ENCODE results near the gene ATP7B. TPM values are rescaled to one million over a fixed set of nuclear protein-coding genes. Genes with fewer than 3 reads are reported as not detected.

Gene ATP7B
- total RNA-seq, 1 donor from 2014 or later: 12.3 TPM

DNA sequence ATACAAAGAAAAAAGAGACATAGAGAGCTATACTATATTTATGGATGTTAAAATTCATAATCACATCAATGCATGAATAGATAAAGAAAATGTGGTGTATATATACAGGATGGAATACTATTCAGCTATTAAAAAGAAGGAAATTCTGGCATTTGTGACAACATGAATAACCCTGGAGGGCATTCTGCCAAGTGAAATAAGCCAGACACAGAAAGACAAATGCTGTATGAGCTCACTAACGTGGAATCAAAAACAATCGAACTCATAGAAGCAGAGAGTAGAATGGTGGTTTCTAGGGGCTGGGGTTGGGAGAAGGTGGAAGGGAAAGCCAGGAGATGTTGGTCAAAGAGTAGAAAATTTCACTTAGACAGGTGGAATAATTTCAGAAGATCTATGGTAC lies 37.3 kb upstream of the ATP7B start:
- Histone ChIP-seq H4K20me1 (ENCODE audit: insufficient read depth, low read length) (no peaks in the 10 kb centered on the region), H3K27me3 (ENCODE audit: insufficient read depth, low read length) (no peaks in the 10 kb centered on the region), H3K27ac (ENCODE audit: low read depth, low read length) (no peak overlapping the region), H2AFZ (ENCODE audit: low read depth, low read length) (no peak overlapping the region), H3K79me2 (ENCODE audit: insufficient read depth, low read length) (no peaks in the 10 kb centered on the region), H3K36me3 (ENCODE audit: insufficient read depth, low read length) (no peaks in the 10 kb centered on the region), H3K9ac (ENCODE audit: low read length) (no peak overlapping the region), H3K4me2 (ENCODE audit: low read length) (no peak overlapping the region), H3K4me3 (ENCODE audit: insufficient read depth, low read depth, low read length) (no peak overlapping the region), H3K4me1 (ENCODE audit: insufficient read depth, low read length) (no peaks in the 10 kb centered on the region), H3K9me3 (ENCODE audit: insufficient read depth, low read depth, low read length) (no peaks in the 10 kb centered on the region)
- no peaks in the 10 kb centered on the region for H3K4me1 Mint-ChIP-seq (ENCODE audit: low read depth, unreplicated experiment)
- TF ChIP-seq, protein P1, sequence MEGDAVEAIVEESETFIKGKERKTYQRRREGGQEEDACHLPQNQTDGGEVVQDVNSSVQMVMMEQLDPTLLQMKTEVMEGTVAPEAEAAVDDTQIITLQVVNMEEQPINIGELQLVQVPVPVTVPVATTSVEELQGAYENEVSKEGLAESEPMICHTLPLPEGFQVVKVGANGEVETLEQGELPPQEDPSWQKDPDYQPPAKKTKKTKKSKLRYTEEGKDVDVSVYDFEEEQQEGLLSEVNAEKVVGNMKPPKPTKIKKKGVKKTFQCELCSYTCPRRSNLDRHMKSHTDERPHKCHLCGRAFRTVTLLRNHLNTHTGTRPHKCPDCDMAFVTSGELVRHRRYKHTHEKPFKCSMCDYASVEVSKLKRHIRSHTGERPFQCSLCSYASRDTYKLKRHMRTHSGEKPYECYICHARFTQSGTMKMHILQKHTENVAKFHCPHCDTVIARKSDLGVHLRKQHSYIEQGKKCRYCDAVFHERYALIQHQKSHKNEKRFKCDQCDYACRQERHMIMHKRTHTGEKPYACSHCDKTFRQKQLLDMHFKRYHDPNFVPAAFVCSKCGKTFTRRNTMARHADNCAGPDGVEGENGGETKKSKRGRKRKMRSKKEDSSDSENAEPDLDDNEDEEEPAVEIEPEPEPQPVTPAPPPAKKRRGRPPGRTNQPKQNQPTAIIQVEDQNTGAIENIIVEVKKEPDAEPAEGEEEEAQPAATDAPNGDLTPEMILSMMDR (IDR thresholded peaks at IDR 0.05; ENCODE audit: insufficient read depth, low read depth, low read length): no peak
- no peak for TF ChIP-seq EZH2 (IDR thresholded peaks at IDR 0.05; ENCODE audit: insufficient read depth, low read length)
- no peak for FAIRE-seq
- no peak overlapping the region for H3K4me3 Mint-ChIP-seq (ENCODE audit: unreplicated experiment)
- H3K27me3 Mint-ChIP-seq (ENCODE audit: low read depth, unreplicated experiment): no peaks in the 10 kb centered on the region
- H3K9me3 Mint-ChIP-seq (ENCODE audit: unreplicated experiment): peaks cover 3% of the 10 kb centered on the region
- DNase-seq (ENCODE audit: low read depth): no peak
- H3K36me3 Mint-ChIP-seq (ENCODE audit: low read depth, unreplicated experiment): no peaks in the 10 kb centered on the region
- H3K27ac Mint-ChIP-seq (ENCODE audit: unreplicated experiment): no peak overlapping the region

DNA sequence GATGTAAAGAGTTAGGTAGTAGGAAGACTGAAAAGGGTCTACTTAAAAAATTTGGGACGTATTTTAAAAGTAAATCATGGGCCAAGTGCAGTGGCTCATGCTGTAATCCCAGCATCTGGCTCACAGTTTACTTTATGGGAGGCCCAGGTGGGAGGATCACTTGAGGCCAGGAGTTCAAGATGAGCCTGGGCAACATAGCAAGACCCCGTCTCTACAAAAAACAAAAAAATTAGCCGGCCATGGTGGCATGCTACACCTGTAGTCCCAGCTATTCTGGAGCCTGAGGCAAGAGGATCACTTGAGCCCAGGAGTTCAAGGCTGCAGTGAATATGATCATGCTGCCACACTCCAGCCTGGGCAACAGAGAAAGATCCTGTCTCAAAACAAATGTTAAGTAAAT lies 36.2 kb upstream of the ATP7B start:
- H3K4me2 ChIP-seq (ENCODE audit: low read length): no peak overlapping the region
- Mint-ChIP-seq H3K4me3 (ENCODE audit: unreplicated experiment) (no peak overlapping the region), H3K27ac (ENCODE audit: unreplicated experiment) (no peak overlapping the region), H3K27me3 (ENCODE audit: low read depth, unreplicated experiment) (no peaks in the 10 kb centered on the region), H3K36me3 (ENCODE audit: low read depth, unreplicated experiment) (no peaks in the 10 kb centered on the region), H3K4me1 (ENCODE audit: low read depth, unreplicated experiment) (no peaks in the 10 kb centered on the region), H3K9me3 (ENCODE audit: unreplicated experiment) (peaks cover 3% of the 10 kb centered on the region)
- no peak overlapping the region for H3K4me3 ChIP-seq (ENCODE audit: insufficient read depth, low read depth, low read length)
- no peaks in the 10 kb centered on the region for H4K20me1 ChIP-seq (ENCODE audit: insufficient read depth, low read length)
- FAIRE-seq (no peak), DNase-seq (ENCODE audit: low read depth) (no peak)
- no peak overlapping the region for H3K9ac ChIP-seq (ENCODE audit: low read length)
- no peaks in the 10 kb centered on the region for H3K36me3 ChIP-seq (ENCODE audit: insufficient read depth, low read length)
- no peaks in the 10 kb centered on the region for H3K27me3 ChIP-seq (ENCODE audit: insufficient read depth, low read length)
- no peaks in the 10 kb centered on the region for H3K4me1 ChIP-seq (ENCODE audit: insufficient read depth, low read length)
- no peaks in the 10 kb centered on the region for H3K9me3 ChIP-seq (ENCODE audit: insufficient read depth, low read depth, low read length)
- no peak for TF ChIP-seq EZH2 (IDR thresholded peaks at IDR 0.05; ENCODE audit: insufficient read depth, low read length)
- TF ChIP-seq, protein P1 (IDR thresholded peaks at IDR 0.05; ENCODE audit: insufficient read depth, low read depth, low read length): no peak
- H3K27ac ChIP-seq (ENCODE audit: low read depth, low read length): no peak overlapping the region
- no peak overlapping the region for H2AFZ ChIP-seq (ENCODE audit: low read depth, low read length)
- H3K79me2 ChIP-seq (ENCODE audit: insufficient read depth, low read length): no peaks in the 10 kb centered on the region

GRCh38 chr13:52043675-52044074 lies 32.4 kb upstream of the ATP7B start:
- no peaks in the 10 kb centered on the region for H3K9me3 Mint-ChIP-seq (ENCODE audit: unreplicated experiment)
- FAIRE-seq (no peak), DNase-seq (ENCODE audit: low read depth) (no peak)
- no peak overlapping the region for H3K4me3 Mint-ChIP-seq (ENCODE audit: unreplicated experiment)
- Histone ChIP-seq H3K27ac (ENCODE audit: low read depth, low read length) (no peak overlapping the region), H3K27me3 (ENCODE audit: insufficient read depth, low read length) (no peaks in the 10 kb centered on the region), H3K4me3 (ENCODE audit: insufficient read depth, low read depth, low read length) (no peak overlapping the region), H4K20me1 (ENCODE audit: insufficient read depth, low read length) (peaks cover 5% of the 10 kb centered on the region), H3K4me2 (ENCODE audit: low read length) (no peak overlapping the region), H3K9me3 (ENCODE audit: insufficient read depth, low read depth, low read length) (no peaks in the 10 kb centered on the region), H3K36me3 (ENCODE audit: insufficient read depth, low read length) (no peaks in the 10 kb centered on the region), H3K79me2 (ENCODE audit: insufficient read depth, low read length) (no peaks in the 10 kb centered on the region), H2AFZ (ENCODE audit: low read depth, low read length) (no peak overlapping the region), H3K4me1 (ENCODE audit: insufficient read depth, low read length) (no peaks in the 10 kb centered on the region), H3K9ac (ENCODE audit: low read length) (no peak overlapping the region)
- no peaks in the 10 kb centered on the region for H3K4me1 Mint-ChIP-seq (ENCODE audit: low read depth, unreplicated experiment)
- H3K36me3 Mint-ChIP-seq (ENCODE audit: low read depth, unreplicated experiment): no peaks in the 10 kb centered on the region
- H3K27ac Mint-ChIP-seq (ENCODE audit: unreplicated experiment): no peak overlapping the region
- TF ChIP-seq, protein P1 (IDR thresholded peaks at IDR 0.05; ENCODE audit: insufficient read depth, low read depth, low read length): no peak
- TF ChIP-seq EZH2 (IDR thresholded peaks at IDR 0.05; ENCODE audit: insufficient read depth, low read length): no peak
- H3K27me3 Mint-ChIP-seq (ENCODE audit: low read depth, unreplicated experiment): no peaks in the 10 kb centered on the region

All from astrocyte (in vitro differentiated cells and primary cell).